Head of caudate nucleus (tissue), 42 donors: ENCODE measurements around the gene SRPRB.
A peak's percentile ranks its signal among the peaks of the same experiment; 100 is the strongest.
"Not testable (repeated sequence)": the region's sequence is repeated elsewhere in the genome, so short reads cannot be mapped to it uniquely, and the experiment has no call there.

Experiments
- DNase-seq, 42 donors: peaks; one replicate each; pipeline versions ENCODE4 v3.0.0 to v3.0.0-alpha.2; 2020 to 2021; ENCODE audit warnings: mixed read lengths in 7 of 42
- intact Hi-C: fragments of 100-400 bp; cut with DNase I; formaldehyde crosslinking; loops from one replicate; pipeline ENCODE4 v1.15.0; 2022

Gene SRPRB

DNA sequence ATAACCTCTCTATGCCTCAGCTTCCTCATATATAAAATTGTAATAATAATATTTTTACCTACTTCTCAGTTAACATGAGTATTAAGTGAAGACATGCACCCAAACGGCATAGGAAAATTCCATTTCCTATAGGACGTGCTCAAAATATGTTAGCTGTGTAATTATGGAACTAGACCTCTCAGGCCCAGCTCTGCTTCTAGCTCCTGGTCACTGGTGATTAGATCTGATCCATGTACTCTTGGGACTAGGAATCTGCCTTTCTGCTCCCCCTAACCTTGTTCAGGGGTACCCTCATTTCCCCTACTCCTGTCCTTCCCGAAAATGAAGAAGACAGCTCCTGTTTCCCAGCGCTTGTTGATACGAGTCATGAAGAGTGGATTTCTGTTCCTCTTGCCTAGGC lies 29.8 kb upstream of the SRPRB start:
- DNase-seq, result no peak
- intact Hi-C loops, result no loop called here

DNA sequence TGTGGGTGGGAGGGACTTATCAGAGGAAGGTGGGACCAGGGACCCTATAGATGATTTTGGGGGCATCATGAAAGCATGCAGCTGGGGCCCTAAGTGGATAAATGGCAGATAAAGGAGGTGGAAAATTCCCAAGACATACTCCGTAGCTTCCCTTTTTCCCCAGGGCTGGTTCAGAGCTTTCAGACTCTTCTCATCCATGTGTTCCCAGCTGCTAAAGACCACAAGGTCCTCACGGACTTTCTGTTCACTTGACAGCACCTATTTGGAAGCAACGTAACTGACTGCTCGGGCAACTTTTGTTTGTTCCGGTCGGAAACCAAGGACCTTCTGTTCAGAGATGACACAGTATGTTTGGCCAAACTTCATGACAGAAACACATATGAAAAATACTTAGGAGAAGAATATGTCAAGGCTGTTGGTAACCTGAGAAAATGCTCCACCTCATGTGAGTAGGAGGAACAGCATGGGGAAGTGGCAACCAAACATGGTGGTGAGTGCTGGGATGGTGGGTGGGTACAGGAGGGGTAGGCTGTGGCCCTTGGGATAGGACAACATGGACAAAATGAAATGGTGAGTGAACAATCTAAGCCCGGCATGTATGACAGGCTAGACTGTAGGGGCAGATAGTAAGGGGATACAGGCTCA lies 28.7 kb upstream of the SRPRB start:
- intact Hi-C loops, result no loop called here
- no peak for DNase-seq

DNA sequence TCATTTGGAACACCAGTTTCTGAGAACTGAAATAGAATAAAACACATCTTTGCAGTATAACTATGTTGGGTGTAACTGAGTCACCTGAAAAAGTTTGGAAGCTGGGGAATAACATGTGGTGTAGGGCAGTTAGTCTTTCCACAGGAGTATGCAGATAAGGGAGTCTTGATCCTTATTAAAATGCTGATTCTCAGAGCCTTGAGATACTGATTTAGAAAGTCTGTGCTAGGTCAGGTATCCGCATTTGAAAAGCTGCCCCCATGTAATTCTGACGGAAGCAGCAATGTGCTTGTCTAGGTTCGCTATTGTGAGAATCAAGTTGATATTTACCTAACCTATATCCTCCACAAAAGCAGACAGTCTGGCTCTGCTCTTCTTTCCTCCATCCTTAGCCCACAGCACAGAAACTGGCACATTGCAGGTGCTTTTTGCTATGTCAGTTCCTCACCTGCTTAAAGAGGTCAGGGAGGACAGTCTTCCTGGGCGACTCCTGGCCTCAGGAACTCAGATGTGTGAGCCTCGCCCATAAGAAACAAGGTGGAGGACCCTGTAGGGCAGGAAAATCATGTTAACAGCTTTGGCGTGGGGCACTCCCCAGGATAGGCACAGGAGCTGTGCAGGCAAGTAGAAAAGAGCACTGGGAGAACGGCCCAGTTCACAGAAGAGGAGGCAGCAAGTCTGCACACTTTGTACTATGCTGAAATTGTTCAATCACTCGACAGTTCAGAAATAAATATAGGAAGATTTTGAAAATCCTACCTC lies 27.6 kb upstream of the SRPRB start:
- intact Hi-C loops, result no loop called here
- no peak for DNase-seq

GRCh38 chr3:133779626-133780203 lies 25.9 kb upstream of the SRPRB start:
- no peak for DNase-seq
- intact Hi-C loops, result no loop called here

DNA sequence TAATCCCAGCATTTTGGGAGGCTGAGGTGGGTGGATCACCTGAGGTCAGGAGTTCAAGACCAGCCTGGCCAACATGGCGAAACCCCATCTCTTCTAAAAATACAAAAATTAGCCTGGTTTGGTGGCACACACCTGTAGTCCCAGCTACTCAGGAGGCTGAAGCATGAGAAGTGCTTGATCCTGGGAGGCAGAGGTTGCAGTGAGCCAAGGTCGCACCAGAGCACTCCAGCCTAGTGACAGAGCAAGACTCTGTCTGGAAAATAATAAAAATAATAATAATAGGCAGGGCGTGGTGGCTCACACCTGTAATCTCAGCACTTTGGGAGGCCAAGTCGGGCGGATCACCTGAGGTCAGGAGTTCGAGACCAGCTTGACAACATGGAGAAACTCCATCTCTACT lies 24.9 kb upstream of the SRPRB start:
- DNase-seq, intact Hi-C loops: not testable (repeated sequence)

DNA sequence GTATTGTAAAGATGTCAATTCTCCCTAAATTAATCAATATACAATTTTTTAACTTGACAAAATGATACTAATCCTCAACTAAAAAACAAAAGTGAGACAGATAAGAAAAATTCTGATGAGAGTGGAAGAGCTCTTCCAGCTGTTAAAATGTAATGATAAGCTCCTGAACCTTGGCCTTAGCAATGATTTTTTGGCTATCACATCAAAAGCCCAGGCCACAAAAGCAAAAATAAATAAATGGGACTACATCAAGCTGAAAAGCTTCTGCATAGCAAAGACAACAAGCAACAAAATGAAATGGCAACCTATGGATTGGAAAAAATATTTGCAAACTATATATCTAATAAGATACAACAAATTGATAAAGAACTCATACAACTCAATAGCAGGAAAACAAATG lies 24.0 kb upstream of the SRPRB start:
- DNase-seq, result no peak
- intact Hi-C loops, result no loop called here

DNA sequence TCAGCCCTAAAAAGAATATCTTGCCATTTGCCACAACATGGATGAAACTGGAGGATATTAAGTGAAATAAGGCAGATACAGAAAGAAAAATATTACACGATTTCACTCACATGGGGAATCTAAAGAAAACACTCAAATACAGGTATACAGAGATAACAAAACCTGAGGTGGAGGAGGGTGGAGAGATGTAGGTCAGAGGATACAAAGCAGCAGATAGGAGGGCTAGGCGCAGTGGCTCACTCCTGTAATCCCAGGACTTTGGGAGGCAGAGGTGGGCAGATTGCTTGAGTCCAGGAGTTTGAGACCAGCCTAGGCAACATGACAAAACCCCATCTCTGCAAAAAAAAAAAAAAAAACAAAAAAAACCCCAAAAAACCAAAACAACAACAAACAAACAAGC lies 23.2 kb upstream of the SRPRB start:
- DNase-seq, result no peak
- intact Hi-C loops, result no loop called here

DNA sequence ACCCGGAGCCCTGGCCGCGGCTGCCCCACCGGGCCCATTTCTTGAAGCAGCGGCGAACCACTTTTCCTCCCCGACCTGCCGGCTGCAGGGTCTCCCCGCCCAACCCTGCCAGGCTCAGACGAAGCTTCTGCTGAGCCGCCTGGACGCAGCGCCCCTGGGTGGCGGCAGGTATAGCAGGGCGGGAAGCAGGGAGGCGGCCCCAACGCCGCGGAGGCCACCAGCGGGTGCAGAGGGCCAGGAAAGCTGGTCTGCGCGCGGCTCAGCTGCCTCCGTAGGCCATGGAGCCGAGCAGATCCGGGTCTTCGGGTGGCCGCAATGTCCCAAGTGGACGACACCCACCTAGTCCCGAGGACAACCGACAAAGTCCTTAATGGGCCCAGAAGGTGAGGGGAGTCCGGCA lies 21.9 kb upstream of the SRPRB start:
- peak in 1 of 42 donors; percentile 21 for DNase-seq
- intact Hi-C loops, result no loop called here

DNA sequence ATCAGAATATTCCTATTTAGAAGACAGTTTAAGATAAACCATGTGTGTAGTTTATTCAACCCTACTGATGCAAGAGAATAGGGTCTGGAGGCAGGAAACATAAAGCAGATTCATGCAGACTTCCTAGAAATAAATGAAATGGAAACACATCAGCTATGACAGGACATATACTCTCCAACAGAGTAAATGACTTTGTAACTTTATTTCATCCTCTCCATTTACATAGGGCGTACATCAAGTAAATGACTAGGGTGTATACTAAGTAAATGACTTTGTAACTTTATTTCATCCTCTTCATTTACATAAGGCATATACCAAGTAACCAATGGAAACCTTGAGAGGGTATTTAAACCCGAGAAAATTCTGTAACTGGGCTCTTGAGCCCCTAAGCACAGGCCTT lies 17.6 kb upstream of the SRPRB start:
- DNase-seq, result no peak
- intact Hi-C loops, result no loop called here

- DNase-seq, result no peak
- intact Hi-C loops, result no loop called here
Observed at GRCh38 chr3:133792171-133792763, 13.3 kb upstream of the SRPRB start.

GRCh38 chr3:133797396-133798105 lies 8.1 kb upstream of the SRPRB start:
- intact Hi-C loops, result no loop called here

DNA sequence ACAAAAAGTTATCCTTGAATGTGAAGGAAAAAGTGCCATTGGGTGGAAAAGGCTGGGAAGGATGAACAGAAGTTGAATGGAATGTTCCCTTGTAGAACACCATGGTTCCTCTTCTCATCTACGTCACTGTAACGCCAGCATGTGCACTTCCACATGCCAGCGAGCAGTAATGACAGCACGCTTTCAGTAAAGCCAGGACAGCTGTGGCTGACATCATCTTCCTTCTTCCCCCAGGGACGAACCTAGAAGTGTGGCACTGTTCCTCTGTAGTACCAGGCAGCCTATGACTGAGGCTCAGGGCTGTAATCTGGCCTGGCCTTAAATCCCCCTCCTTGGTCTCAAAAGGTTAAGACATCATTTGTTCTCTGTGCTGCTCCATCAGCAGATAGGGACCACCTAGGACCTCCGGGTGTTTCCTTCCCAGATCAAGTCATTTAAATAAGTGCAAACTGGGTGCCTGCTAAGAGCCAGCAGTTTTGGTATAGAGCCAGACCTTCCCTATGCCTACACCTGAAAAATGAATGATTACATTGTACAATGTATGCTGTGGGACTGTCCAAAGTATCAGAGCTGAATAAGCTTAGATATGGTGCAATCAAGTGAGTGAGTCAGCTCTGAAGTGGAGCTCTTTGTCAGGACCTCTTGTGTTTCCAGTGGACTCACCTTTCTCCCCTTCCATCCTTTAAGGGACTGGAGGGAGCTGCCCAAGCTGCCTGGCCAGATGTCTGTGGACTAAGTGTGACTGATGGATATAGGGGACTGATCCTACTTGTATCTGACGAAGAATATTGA lies 5.6 kb upstream of the SRPRB start:
- intact Hi-C loops, result no loop called here
- no peak for DNase-seq

More at GRCh38 chr3:133797396-133798105, 8.1 kb upstream of the SRPRB start:
- DNase-seq, result no peak

DNA sequence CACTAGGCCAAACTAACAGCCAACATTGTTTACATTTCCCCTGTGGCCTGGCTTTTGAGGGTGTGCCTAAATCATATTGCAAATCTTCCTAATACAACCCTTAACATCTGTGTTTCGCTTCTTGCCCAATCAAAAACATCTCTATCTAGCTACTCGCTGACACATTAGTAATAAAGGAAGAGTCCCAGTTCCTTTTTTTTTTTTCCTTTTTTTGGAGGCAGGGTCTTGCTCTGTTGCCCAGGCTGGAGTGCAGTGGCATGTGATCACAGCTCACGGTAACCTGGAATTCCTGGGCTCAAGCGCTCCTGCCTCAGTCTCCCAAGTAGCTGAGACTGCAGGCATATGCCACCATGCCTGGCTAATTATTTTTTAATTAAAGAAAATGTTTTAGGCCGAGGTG lies 2.1 kb upstream of the SRPRB start:
- no peak for DNase-seq
- intact Hi-C loops, result no loop called here

DNA sequence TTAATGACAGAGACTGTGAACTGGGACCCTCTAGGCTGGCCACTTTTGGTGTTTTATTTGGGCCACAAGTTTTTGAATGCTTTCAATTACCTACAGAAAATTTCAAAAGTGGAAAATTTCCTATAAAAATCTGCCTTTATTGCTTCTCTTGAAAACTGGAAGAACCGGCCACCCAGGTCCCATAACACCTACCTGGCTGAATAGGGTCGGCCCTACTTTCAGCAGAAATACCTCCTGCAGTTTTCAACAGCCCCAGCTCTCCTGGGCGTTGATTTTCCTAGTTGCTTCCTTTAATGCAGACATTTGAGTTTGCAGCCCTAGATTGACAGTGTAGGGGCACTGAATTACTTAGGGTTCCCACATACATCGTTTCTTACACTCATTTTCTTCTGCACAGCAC lies 719 bp upstream of the SRPRB start:
- intact Hi-C loops, result no loop called here

DNA sequence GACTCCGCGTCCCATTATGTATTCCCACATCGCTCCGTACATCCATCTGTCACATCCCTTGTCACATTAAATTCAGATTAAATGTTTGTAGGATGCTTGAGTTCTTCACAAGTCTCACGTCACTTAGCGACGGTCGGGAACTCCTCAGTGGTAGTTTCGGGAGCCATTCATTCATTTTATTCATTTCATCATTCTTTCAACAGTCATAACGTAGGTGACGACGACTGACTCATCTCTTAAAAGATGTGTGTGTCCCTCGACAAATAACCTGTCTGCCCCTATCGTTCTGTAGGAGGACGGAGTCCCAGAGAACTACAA lies 272 bp upstream of the SRPRB start:
- DNase-seq, result no peak
- intact Hi-C loops, result no loop called here

More for the DNA sequence above, 719 bp upstream of the SRPRB start:
- DNase-seq, result no peak

GRCh38 chr3:133812872-133813271 lies 7.3 kb downstream of the SRPRB start:
- peak in 1 of 42 donors; percentile 4 for DNase-seq
- intact Hi-C loops, result no loop called here

- intact Hi-C loops, result loop anchor here (5.0 kb wide), 1 partner anchor 112 kb away; no protein-coding TSS in a partner anchor
Observed at GRCh38 chr3:133815386-133815785, 9.8 kb downstream of the SRPRB start.

GRCh38 chr3:133820129-133820528 lies 14.5 kb downstream of the SRPRB start:
- intact Hi-C loops, result no loop called here
- peak in 2 of 42 donors; percentile 12 to 22 for DNase-seq

More at GRCh38 chr3:133815386-133815785, 9.8 kb downstream of the SRPRB start:
- peak in 1 of 42 donors; percentile 3 for DNase-seq
